ENCODE results near the gene MAN2B2.

The MAN2B2 gene

GRCh38 chr4:6574747-6575502 is at the start of gene MAN2B2:
TSS of gene MAN2B2 (plus strand) at chr4:6575189. CDS start at chr4:6575211, 22 bp downstream.
- DNase-seq: peak; percentile 89 to 91 (median 89)

- DNase-seq: no peak
Observed at GRCh38 chr4:6525474-6525873, 49.5 kb upstream of the MAN2B2 start.

GRCh38 chr4:6526156-6526555 is 48.8 kb upstream of the MAN2B2 start:
- no peak for DNase-seq

GRCh38 chr4:6526671-6527091 is 48.3 kb upstream of the MAN2B2 start:
- no peak for DNase-seq

- DNase-seq: no peak
Observed at GRCh38 chr4:6527259-6527658, 47.7 kb upstream of the MAN2B2 start.

- DNase-seq: no peak
Observed at GRCh38 chr4:6527683-6528595, 47.0 kb upstream of the MAN2B2 start.

DNA sequence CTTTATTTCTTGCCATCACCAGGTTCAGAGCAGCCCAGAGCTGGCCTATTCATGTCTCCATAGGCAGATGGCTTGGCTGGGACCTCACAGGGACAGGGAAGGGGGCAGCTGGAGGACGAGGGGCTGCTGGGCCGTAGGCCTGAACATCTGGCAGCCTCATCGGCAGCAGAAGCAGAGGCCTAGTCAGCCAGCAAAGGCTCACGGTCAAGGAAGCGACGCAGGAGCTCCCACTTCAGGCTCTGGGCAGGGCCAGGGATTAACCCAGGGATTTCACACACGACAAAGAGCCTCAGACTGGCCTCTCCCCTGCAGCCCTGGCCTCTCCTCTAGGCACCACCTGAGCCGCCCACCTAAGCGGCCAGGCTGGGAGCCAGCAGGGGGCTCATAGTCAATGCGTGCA is 46.0 kb upstream of the MAN2B2 start:
- DNase-seq: no peak

- DNase-seq: no peak
Observed at GRCh38 chr4:6530301-6530700, 44.7 kb upstream of the MAN2B2 start.

DNA sequence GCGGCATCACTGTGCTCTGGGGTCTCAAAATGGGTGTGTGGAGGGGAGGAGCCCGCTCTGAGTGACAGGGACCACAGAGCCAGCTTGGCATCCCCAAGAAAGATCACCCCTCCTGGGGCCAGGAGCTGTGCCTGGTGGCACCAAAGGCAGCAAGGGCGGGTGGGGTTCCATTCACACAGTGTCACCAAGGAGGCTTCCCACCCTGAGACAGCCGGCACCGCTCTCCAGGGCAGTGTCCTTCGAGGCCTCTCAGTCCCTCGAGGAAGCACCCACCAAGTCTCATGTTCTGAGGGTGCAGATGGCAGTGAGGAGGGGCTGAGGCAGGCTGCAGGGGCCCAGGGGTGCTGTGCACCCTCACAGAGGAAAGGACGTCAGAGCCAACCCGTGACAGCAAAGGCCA is 44.0 kb upstream of the MAN2B2 start:
- DNase-seq: no peak

DNA sequence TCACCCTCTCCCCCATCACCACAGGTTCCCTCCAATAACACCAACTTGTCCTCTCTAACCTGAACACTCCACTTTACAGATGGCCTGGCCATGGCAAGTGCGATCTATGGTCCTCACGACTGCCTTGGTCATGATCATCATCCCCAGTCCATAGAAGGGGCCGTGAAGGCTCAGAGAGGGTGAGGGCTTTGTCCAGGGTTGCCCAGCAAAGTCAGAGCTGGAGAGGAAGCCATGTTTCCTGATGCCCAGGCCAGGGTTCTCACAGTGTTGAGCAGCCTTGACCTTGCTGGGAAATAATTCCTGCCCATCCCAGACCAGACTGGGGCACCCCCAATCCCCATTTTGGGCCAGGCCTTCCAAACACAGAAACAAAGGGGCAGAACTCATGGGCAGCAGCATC is 42.9 kb upstream of the MAN2B2 start:
- no peak for DNase-seq

- DNase-seq: no peak
Observed at GRCh38 chr4:6532658-6533057, 42.3 kb upstream of the MAN2B2 start.

DNA sequence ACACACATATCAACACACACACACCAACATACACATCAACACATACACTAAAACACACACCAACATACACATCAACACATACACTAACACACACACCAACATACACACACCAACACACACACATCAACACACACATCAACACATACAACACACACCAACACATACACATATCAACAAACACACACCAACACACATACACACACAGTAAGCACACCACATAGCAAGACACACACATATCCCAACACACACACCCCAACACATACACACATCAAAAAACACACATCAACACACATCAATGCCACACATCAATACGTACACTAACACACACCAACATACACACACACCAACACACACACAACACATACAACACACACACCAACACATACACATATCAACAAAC is 40.9 kb upstream of the MAN2B2 start:
- no peak for DNase-seq

- no peak for DNase-seq
Observed at GRCh38 chr4:6534618-6535328, 40.2 kb upstream of the MAN2B2 start.

- DNase-seq: no peak
Observed at GRCh38 chr4:6535329-6535692, 39.7 kb upstream of the MAN2B2 start.

GRCh38 chr4:6535706-6536105 is 39.3 kb upstream of the MAN2B2 start:
- DNase-seq: no peak

DNA sequence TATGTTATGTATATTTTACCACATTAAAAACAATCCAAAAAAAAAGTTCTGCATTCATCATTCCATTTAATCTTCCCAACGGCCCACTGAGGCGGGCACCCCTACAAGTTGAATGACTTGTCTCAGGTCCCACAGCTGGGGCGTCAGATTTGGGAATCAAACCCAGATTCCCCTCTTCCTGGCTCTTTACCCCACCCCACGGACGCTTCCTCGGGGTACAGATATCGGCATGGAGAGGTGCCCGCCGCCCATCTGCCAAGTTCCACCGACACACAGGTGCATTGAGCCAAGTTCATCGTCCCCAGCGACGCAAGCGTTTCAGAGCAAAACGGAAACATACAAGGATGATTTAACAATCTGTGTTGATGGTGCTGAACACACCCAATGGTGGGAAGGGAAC is 36.9 kb upstream of the MAN2B2 start:
- DNase-seq: no peak

DNA sequence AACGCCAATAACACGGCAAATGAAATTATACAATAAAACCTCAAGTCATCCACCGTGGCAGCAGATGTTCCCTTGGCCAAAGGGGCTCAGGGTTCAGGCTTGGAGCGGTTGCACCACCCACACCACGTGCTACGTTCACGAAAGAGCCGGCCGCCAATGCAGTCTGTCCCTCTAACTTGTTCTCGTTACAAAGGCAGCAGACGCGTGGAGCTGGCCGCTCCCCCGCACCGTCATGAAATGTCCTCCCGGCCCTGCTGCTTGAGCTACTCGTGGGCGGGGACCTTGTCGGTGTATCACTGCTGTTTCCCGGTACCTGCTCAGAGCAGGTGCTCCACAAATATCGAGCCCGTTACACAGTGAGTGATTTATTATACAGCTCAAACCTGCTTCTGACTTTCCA is 36.4 kb upstream of the MAN2B2 start:
- DNase-seq: peak; percentile 46 to 70 (median 64)

DNA sequence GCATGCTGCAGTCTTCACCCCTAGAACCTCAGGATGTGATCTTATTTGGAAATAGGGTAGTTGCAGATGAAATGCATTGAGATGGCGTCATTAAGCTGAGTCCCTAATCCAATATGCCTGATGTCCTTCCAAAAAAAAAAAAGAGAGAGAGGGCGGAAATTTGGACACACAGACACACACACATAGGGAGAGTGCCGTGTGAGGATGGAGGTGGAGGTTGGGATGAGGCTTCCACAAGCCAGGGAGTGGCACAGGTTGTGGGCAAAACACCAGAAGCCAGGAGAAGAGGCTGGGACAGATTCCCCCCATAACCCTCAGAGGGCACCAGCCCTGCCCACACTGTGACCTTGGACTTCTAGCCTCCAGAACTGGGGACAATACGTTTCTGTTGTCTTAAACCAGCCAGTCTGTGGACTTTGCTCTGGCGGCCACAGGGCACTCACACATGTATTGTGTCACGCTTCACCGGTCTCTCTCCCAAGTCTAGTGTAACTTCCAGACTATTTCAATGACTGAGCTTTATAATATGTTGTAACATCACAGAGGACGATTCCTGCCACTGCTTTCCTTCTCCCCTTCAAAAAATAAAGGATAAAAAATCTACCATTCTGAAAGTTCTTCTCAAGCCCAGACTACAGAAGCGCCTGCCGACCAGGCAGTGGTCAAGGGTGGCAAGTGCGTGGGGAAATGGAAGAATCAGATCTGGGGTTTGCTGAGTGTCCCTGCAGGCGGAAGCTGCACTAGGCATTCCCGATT is 35.8 kb upstream of the MAN2B2 start:
- no peak for DNase-seq

GRCh38 chr4:6540879-6541278 is 34.1 kb upstream of the MAN2B2 start:
- no peak for DNase-seq

- no peak for DNase-seq
Observed at GRCh38 chr4:6541789-6542188, 33.2 kb upstream of the MAN2B2 start.

- no peak for DNase-seq
Observed at GRCh38 chr4:6542951-6543350, 32.0 kb upstream of the MAN2B2 start.

- no peak for DNase-seq
Observed at GRCh38 chr4:6546091-6546490, 28.9 kb upstream of the MAN2B2 start.
